GM12892 (cell line): Measurements from ENCODE around the gene FAM168A.

ENCODE experiments used
- DNase-seq: peaks from one replicate; pipeline ENCODE4 v3.0.0; 2011; ENCODE audit not compliant: insufficient read length
- FAIRE-seq: peaks from 2 replicates; lab custom pipeline; 2011; peaks lifted over from hg19 to GRCh38; lab: Jason Lieb, UNC
- POLR2A ChIP-seq: IDR thresholded peaks from 2 replicates; pipeline ENCODE4 v1.6.1; 2011; ENCODE audit warnings: low read depth, low read length, control low read depth
- POLR2AphosphoS5 ChIP-seq: IDR thresholded peaks from 2 replicates; pipeline ENCODE4 v1.6.1; 2011; ENCODE audit warnings: low read depth, low read length, control low read depth
- TAF1 ChIP-seq: IDR thresholded peaks from 2 replicates; pipeline ENCODE4 v1.6.1; 2011; ENCODE audit warnings: low read depth, mild to moderate bottlenecking, control low read depth, low read length, borderline replicate concordance

Gene FAM168A

GRCh38 chr11:73632996-73633395, 35.1 kb upstream of the FAM168A start:
- FAIRE-seq, result no peak
- DNase-seq, result no peak
- TF ChIP-seq POLR2A, result no peak
- no peak for TF ChIP-seq TAF1
- TF ChIP-seq POLR2AphosphoS5, result no peak

- TF ChIP-seq TAF1 (no peak), POLR2A (no peak), POLR2AphosphoS5 (no peak)
- DNase-seq (no peak), FAIRE-seq (no peak)
Observed at GRCh38 chr11:73629907-73630306, 32.0 kb upstream of the FAM168A start.

DNA sequence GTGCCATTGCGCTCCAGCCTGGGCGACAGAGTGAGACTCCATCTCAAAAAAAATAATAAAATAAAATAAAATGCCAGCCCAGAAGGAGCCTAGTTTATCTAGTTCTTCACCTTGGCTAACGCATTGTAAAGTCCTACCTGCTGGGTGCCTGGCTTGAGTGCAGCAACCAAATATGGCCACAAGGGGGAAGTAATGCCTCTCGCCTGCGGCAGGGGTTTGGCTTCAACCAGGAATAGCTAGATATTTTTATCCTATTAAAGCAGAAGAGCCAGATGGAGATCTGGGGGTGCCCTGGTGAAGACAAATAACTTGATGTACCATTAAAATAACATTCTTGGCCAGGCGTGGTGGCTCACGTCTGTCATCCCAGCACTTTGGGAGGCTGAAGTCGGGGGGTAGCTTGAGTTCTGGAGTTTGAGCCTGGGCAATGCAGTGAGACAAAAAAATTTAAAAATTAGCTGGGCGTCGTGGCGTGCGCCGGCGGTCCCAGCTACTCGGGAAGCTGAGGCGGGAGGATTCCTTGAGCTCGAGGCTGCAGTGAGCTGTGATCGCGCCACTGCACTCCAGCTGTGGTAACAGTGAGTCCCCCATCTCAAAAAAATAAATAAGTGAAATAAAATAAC, 27.9 kb upstream of the FAM168A start:
- TF ChIP-seq POLR2A, result no peak
- no peak for TF ChIP-seq TAF1
- TF ChIP-seq POLR2AphosphoS5, result no peak
- peak; percentile 61 for DNase-seq
- peak; percentile 70 for FAIRE-seq

GRCh38 chr11:73623686-73624085, 25.8 kb upstream of the FAM168A start:
- TF ChIP-seq POLR2AphosphoS5 (no peak), POLR2A (no peak), TAF1 (no peak)
- no peak for FAIRE-seq
- DNase-seq, result no peak

GRCh38 chr11:73622926-73623593, 25.1 kb upstream of the FAM168A start:
- DNase-seq (no peak), FAIRE-seq (no peak)
- TF ChIP-seq POLR2A (no peak), POLR2AphosphoS5 (no peak), TAF1 (no peak)

GRCh38 chr11:73614591-73614990, 16.7 kb upstream of the FAM168A start:
- DNase-seq (no peak), FAIRE-seq (no peak)
- TF ChIP-seq TAF1 (no peak), POLR2A (no peak), POLR2AphosphoS5 (no peak)

DNA sequence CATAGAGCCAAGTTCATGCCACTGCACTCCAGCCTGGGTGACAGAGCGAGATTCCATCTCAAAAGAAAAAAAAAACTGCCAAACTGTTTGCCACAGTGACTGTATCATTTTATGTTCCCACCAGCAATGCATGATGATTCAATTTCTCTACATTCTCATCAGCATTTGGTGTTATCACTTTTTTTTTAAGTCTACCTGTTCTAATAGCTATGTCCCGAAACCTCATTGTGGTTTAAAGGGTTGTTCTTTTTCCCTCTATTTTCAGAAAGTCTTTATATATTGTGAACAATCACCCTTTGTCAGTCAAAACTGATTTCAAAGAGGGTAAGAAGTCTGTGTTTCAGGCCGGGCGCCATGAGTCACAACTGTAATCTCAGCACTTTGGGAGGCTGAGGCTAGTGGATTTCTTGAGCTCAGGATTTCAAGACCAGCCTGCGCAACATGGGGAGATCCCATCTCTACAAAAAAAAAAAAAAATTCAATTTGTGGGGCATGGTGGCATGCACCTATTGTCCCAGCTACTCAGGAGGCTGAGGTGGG, 14.8 kb upstream of the FAM168A start:
- FAIRE-seq, result no peak
- TF ChIP-seq POLR2A, result no peak
- TF ChIP-seq TAF1, result no peak
- TF ChIP-seq POLR2AphosphoS5, result no peak
- no peak for DNase-seq

- no peak for TF ChIP-seq POLR2AphosphoS5
- TF ChIP-seq TAF1, result no peak
- TF ChIP-seq POLR2A, result no peak
- FAIRE-seq (no peak), DNase-seq (no peak)
Observed at GRCh38 chr11:73598719-73599379, 937 bp upstream of the FAM168A start.

DNA sequence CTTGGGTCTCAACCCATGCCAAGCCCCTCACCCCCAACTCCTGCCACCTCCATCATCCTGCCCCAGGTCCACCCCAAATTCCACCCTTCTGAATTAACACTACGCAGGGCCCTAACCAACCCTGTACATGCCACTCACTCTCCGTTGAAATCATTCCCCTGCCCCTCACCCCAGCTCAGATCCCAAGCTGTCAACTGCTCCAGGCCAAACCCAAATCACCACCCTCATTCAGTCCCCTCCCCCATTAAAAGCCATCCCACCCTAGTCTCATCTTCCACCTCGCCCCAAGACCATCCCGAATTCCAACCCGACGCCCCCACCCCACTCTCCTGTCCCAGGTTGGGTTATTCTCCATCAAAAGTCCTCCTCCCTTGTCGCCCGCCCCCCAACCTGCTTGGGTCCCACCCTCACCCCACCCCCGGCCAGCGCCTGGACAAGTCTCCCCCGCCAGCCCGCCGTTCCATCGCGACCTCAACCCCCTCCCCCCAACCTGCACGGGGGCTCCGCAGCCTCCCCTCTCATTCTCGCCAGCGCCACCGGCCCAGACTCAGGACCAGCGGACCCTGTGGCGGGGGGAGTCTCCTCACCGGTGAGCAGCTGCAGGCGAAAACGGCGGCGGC, 466 bp downstream of the FAM168A start:
- peak; percentile 80 for FAIRE-seq

GRCh38 chr11:73596547-73596946, 1.4 kb downstream of the FAM168A start:
- TF ChIP-seq POLR2AphosphoS5 (no peak), POLR2A (no peak), TAF1 (no peak)
- FAIRE-seq (no peak), DNase-seq (no peak)

More for the DNA sequence above, 466 bp downstream of the FAM168A start:
- DNase-seq, result no peak
- TF ChIP-seq POLR2AphosphoS5 (no peak), POLR2A (no peak), TAF1 (no peak)

GRCh38 chr11:73592640-73593039, 5.3 kb downstream of the FAM168A start:
- DNase-seq (no peak), FAIRE-seq (no peak)
- no peak for TF ChIP-seq TAF1
- TF ChIP-seq POLR2A, result no peak
- TF ChIP-seq POLR2AphosphoS5, result no peak
